Right lobe of liver (tissue), 4 donors: ENCODE measurements around the gene MBLAC1.

ENCODE experiments used
- POLR2A ChIP-seq: fragments of 450-650 bp; IDR thresholded peaks from one replicate; pipeline ENCODE4 v1.6.1; 2017; ENCODE audit warnings: antibody characterized with exemption, mild to moderate bottlenecking
- TF ChIP-seq, protein P1 (sequence below), 4 donors: fragments of 200-600 bp in 3 of 4; fragments of 450-650 bp in 1 of 4; IDR thresholded peaks; one replicate each; pipeline versions ENCODE4 v1.5.1 to v1.8.0; 2016 to 2022; ENCODE audit warnings: antibody characterized with exemption in 4 of 4, mild to moderate bottlenecking in 2 of 4
- donor health status: DM: no; HTN: no; CAD: no.
- donor health status: DM: no; HTN: no; CAD: no.
- donor health status: DM: no; HTN: yes; CAD: no.

DNA sequence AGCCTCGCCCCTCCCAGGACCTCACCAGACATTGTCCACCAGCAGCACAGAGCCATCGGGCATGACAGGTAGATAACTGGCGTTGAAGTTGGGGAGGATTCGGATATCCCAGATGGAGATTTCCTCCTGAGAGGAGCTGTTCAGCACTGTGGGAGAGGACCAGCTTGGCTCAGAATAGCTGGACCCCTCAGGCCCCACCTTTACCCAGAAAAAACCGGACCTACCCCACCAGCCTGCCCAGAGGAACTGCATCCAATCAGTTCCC, 30.2 kb downstream of the MBLAC1 start:
- TF ChIP-seq, protein P1, sequence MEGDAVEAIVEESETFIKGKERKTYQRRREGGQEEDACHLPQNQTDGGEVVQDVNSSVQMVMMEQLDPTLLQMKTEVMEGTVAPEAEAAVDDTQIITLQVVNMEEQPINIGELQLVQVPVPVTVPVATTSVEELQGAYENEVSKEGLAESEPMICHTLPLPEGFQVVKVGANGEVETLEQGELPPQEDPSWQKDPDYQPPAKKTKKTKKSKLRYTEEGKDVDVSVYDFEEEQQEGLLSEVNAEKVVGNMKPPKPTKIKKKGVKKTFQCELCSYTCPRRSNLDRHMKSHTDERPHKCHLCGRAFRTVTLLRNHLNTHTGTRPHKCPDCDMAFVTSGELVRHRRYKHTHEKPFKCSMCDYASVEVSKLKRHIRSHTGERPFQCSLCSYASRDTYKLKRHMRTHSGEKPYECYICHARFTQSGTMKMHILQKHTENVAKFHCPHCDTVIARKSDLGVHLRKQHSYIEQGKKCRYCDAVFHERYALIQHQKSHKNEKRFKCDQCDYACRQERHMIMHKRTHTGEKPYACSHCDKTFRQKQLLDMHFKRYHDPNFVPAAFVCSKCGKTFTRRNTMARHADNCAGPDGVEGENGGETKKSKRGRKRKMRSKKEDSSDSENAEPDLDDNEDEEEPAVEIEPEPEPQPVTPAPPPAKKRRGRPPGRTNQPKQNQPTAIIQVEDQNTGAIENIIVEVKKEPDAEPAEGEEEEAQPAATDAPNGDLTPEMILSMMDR (IDR thresholded peaks at IDR 0.05): no peak
- TF ChIP-seq POLR2A: no peak
